K562 (cell line): Measurements from ENCODE around the gene PDZD2. TPM values are rescaled to one million over a fixed set of nuclear protein-coding genes. Genes with fewer than 3 reads are reported as not detected.

Experiments
- ATAC-seq: fragments of 200-7000 bp; cut with Tn5 transposase; 3 replicates; pipeline ENCODE4 v1.9.1; 2020; ENCODE audit warnings: moderate library complexity
- BruUV-seq: library from RNA; stranded (reverse); fragments of 400-500 nt; replicated peaks from 2 replicates; lab custom pipeline; 2021; lab: Mats Ljungman, UMichigan
- CTCF ChIA-PET: fragments of 300-600 bp; formaldehyde crosslinking; extraction: SDS; loops from one replicate; lab custom pipeline; 2021; ENCODE audit warnings: low intra/inter-chr PET ratio; lab: Yijun Ruan, JAX
- POLR2A ChIA-PET: fragments of 300-600, 350-650 bp; sonication (Branson Sonifier 250); formaldehyde crosslinking; extraction: SDS; loops from one replicate; lab custom pipeline; 2021; ENCODE audit warnings: antibody characterized with exemption, inconsistent platforms; lab: Yijun Ruan, JAX
- DNase-seq, 4 experiments: peaks; one replicate each; pipeline versions ENCODE4 v3.0.0 to v3.0.0-alpha.2; 2011 to 2018; ENCODE audit warnings: low spot score in 3 of 4, mixed read lengths in 3 of 4; ENCODE audit errors: extremely low read depth in 1 of 4
- FAIRE-seq: peaks from 2 replicates; lab custom pipeline; 2011; peaks lifted over from hg19 to GRCh38; lab: Jason Lieb, UNC
- H2AFZ ChIP-seq: 2 replicates; pipeline ENCODE4 v1.6.0; 2011; ENCODE audit warnings: low read depth, low read length, control low read depth, inconsistent platforms
- H3K27ac ChIP-seq: fragments of 200-600 bp; 3 replicates; pipeline ENCODE4 v1.8.0; 2011; ENCODE audit warnings: low read depth, mild to moderate bottlenecking, control low read depth, inconsistent platforms, low read length, moderate library complexity, mixed read lengths; ENCODE audit errors: extremely low read depth
- H3K27me3 ChIP-seq, 2 experiments: fragments of 300-600 bp in 1 of 2; 2 replicates in 1 of 2; 3 replicates in 1 of 2; pipeline versions ENCODE4 v1.6.0 to v1.8.0; 2011; ENCODE audit warnings: inconsistent platforms in 2 of 2, low read length in 2 of 2, mild to moderate bottlenecking in 1 of 2, mixed read lengths in 1 of 2, moderate library complexity in 1 of 2; ENCODE audit not compliant: control insufficient read depth in 2 of 2, insufficient read depth in 2 of 2
- H3K36me3 ChIP-seq: fragments of 300-600 bp; 3 replicates; pipeline ENCODE4 v1.8.0; 2011; ENCODE audit warnings: mild to moderate bottlenecking, low read length, inconsistent platforms; ENCODE audit not compliant: control insufficient read depth, insufficient read depth
- H3K4me1 ChIP-seq, 2 experiments: fragments of 200-600 bp in 1 of 2; replicated peaks in 1 of 2; 2 replicates in 1 of 2; 3 replicates in 1 of 2; pipeline versions ENCODE4 v1.5.1 to v1.8.0; 2011; ENCODE audit warnings: inconsistent platforms in 2 of 2, low read length in 2 of 2, mild to moderate bottlenecking in 1 of 2, mixed read lengths in 1 of 2, moderate library complexity in 1 of 2; ENCODE audit not compliant: control insufficient read depth in 2 of 2, insufficient read depth in 2 of 2
- H3K4me2 ChIP-seq: 2 replicates; pipeline ENCODE4 v1.6.1; 2011; ENCODE audit warnings: low read length, control low read depth, inconsistent platforms, mixed read lengths; ENCODE audit not compliant: insufficient read depth
- H3K4me3 ChIP-seq: fragments of 200-600 bp; sonication (generic), shearing (Covaris generic); 2 replicates; pipeline ENCODE4 v1.5.1; 2016; ENCODE audit warnings: control low read depth, inconsistent platforms
- H3K79me2 ChIP-seq: fragments of 200-600 bp; 3 replicates; pipeline ENCODE4 v1.8.0; 2011; ENCODE audit warnings: low read length, inconsistent platforms; ENCODE audit not compliant: control insufficient read depth, insufficient read depth
- H3K9ac ChIP-seq, 2 experiments: 2 replicates each; pipeline versions ENCODE4 v1.6.0 to v1.6.1; 2011; ENCODE audit warnings: low read depth in 2 of 2, low read length in 2 of 2, control low read depth in 1 of 2, inconsistent platforms in 1 of 2, mild to moderate bottlenecking in 1 of 2, mixed read lengths in 1 of 2; ENCODE audit not compliant: insufficient read depth in 1 of 2
- H3K9me1 ChIP-seq: one replicate; pipeline ENCODE4 v1.6.0; 2011; ENCODE audit warnings: inconsistent platforms, mild to moderate bottlenecking, low read length, moderate library complexity; ENCODE audit not compliant: control insufficient read depth, insufficient read depth
- H3K9me3 ChIP-seq: replicated peaks from 2 replicates; pipeline ENCODE4 v1.5.1; 2011; ENCODE audit warnings: low read depth, low read length, inconsistent platforms; ENCODE audit not compliant: control insufficient read depth, insufficient read depth
- H4K20me1 ChIP-seq: replicated peaks from 2 replicates; pipeline ENCODE4 v1.6.1; 2011; ENCODE audit warnings: low read length, inconsistent platforms, mixed read lengths; ENCODE audit not compliant: control insufficient read depth, insufficient read depth
- ATF1 ChIP-seq, 2 experiments: fragments of 450-650 bp in 1 of 2; IDR thresholded peaks; 2 replicates each; pipeline ENCODE4 v1.6.1; 2016; ENCODE audit warnings: missing compliant biosample characterization in 1 of 2, missing genetic modification characterization in 1 of 2
- CEBPG ChIP-seq, 3 experiments: fragments of 200-800 bp in 1 of 3; sonication (Bioruptor generic) in 1 of 3; sonication (generic) in 1 of 3; formaldehyde crosslinking in 1 of 3; IDR thresholded peaks in 2 of 3; conservative IDR thresholded peaks in 1 of 3; 2 replicates each; pipeline versions ENCODE4 v1.6.1 to v1.8.0; 2016 to 2022; ENCODE audit warnings: missing compliant biosample characterization in 2 of 3, missing genetic modification characterization in 2 of 3, mild to moderate bottlenecking in 1 of 3, missing genetic modification reagents in 1 of 3
- ELK3 ChIP-seq: fragments of 450-650 bp; formaldehyde crosslinking; IDR thresholded peaks from 2 replicates; pipeline ENCODE4 v1.4.0; 2020; ENCODE audit warnings: mild to moderate bottlenecking
- HNRNPH1 ChIP-seq: fragments of 200-400 bp; formaldehyde crosslinking; optimal IDR thresholded peaks from 2 replicates; pipeline ENCODE3; 2017; ENCODE audit warnings: low read depth, mild to moderate bottlenecking, low read length, moderate library complexity
- MED1 ChIP-seq: sonication (generic); formaldehyde crosslinking; IDR thresholded peaks from 2 replicates; pipeline ENCODE4 v1.8.1; 2023; ENCODE audit warnings: missing genetic modification reagents, borderline replicate concordance
- MEIS2 ChIP-seq: fragments of 450-650 bp; IDR thresholded peaks from 2 replicates; pipeline ENCODE4 v1.6.1; 2014; ENCODE audit warnings: mild to moderate bottlenecking; ENCODE audit not compliant: partially characterized antibody
- NFIC ChIP-seq: fragments of 450-650 bp; IDR thresholded peaks from 2 replicates; pipeline ENCODE4 v1.6.1; 2017; ENCODE audit warnings: mild to moderate bottlenecking, inconsistent platforms
- SP1 ChIP-seq: sonication (generic); formaldehyde crosslinking; IDR thresholded peaks from 2 replicates; pipeline ENCODE4 v1.8.1; 2022; ENCODE audit warnings: mild to moderate bottlenecking, missing genetic modification reagents
- TAL1 ChIP-seq: fragments of 450-650 bp; IDR thresholded peaks from 2 replicates; pipeline ENCODE4 v1.6.1; 2016; ENCODE audit warnings: mild to moderate bottlenecking
- TRIM28 ChIP-seq: fragments of 450-650 bp; IDR thresholded peaks from 2 replicates; pipeline ENCODE4 v1.6.1; 2017
- ZNF354B ChIP-seq: fragments of 250-450 bp; sonication (Bioruptor Pico); IDR thresholded peaks from 2 replicates; pipeline ENCODE4 v1.4.0; 2020
- ZNF699 ChIP-seq: fragments of 250-450 bp; sonication (Bioruptor Pico); IDR thresholded peaks from 2 replicates; pipeline ENCODE4 v1.8.0; 2021; ENCODE audit warnings: mild to moderate bottlenecking, moderate library complexity; ENCODE audit not compliant: insufficient replicate concordance
- ZNF76 ChIP-seq: fragments of 250-450 bp; sonication (Bioruptor Pico); IDR thresholded peaks from 2 replicates; pipeline ENCODE4 v1.4.0; 2020; ENCODE audit warnings: mild to moderate bottlenecking, moderate library complexity, borderline replicate concordance
- WGBS: fragments of 100-300 bp; shearing (Covaris generic); methylation state at CpG from one replicate; pipeline ENCODE4 v1.1.6; 2016; ENCODE audit warnings: low coverage, mixed read lengths; ENCODE audit not compliant: insufficient coverage; ENCODE audit errors: missing lambda C conversion rate; 5-methylcytosine and 5-hydroxymethylcytosine counted together
- in situ Hi-C: fragments of 300-500 bp; cut with MboI; formaldehyde crosslinking; loops from 4 replicates; pipeline ENCODE4 v1.15.0; 2018; ENCODE audit warnings: inconsistent platforms, mixed read lengths
- intact Hi-C: fragments of 100-400 bp; cut with micrococcal nuclease; formaldehyde crosslinking; loops from 2 replicates; pipeline ENCODE4 v1.14.2; 2022
- polyA plus RNA-seq, 8 experiments: library from polyadenylated mRNA; depleted of rRNA in 4 of 8; stranded (reverse) in 5 of 8; unstranded in 3 of 8; fragments of >200 nt; fragmentation: Nextera tagmentation in 2 of 8; fragmentation: Illumina TruSeq in 1 of 8; extraction: Ambion mirVana in 2 of 8; extraction: Trizol in 1 of 8; gene quantifications; 2 replicates each; pipeline versions ENCODE4 v1.2.1 to v1.2.3, GENCODE V29; 2011 to 2014; ENCODE audit warnings: inconsistent platforms in 1 of 8, missing spikeins in 1 of 8
- total RNA-seq, 7 experiments: library from RNA; depleted of rRNA in 6 of 7; stranded (reverse); fragments of >200 nt in 6 of 7; fragmentation: Illumina TruSeq in 2 of 7; extraction: Trizol in 2 of 7; gene quantifications; 2 replicates each; pipeline versions ENCODE4 v1.2.1 to v1.2.3, GENCODE V29; 2011 to 2021; ENCODE audit warnings: low replicate concordance in 1 of 7

PDZD2 gene
- total and polyA plus RNA-seq, 9 of the 15 experiments (the other 6 are each of a cell fraction or from before 2014, with no cell fraction given) = 0.02 to 0.08 (median 0.04) TPM; not detected in 6

GRCh38 chr5:31645420-31646081 lies 6.6 kb downstream of the PDZD2 start:
- Histone ChIP-seq H3K9ac (no peak overlapping the region), H3K4me1 (no peaks in the 10 kb centered on the region), H3K27ac (no peak overlapping the region), H3K4me3 (no peak overlapping the region), H3K27me3 (peaks cover 17 to 59% of the 10 kb centered on the region in 2 experiments), H2AFZ (no peak overlapping the region), H3K79me2 (no peaks in the 10 kb centered on the region), H3K9me3 (no peaks in the 10 kb centered on the region), H3K36me3 (no peaks in the 10 kb centered on the region), H3K4me2 (no peak overlapping the region), H4K20me1 (no peaks in the 10 kb centered on the region), H3K9me1 (no peaks in the 10 kb centered on the region)
- ATAC-seq = no peak
- ChIA-PET POLR2A (interaction anchor here (0.6 kb wide), 1 partner anchor 8 kb away, joined by 3 read pairs; no protein-coding TSS in a partner anchor), CTCF (no interaction called here)
- TF ChIP-seq MED1 (no peak), CEBPG (CRISPR knock-in tag; IDR thresholded peaks at IDR 0.05) (no peak), CEBPG (tag; conservative IDR thresholded peaks at IDR 0.05 in 1 of 2, IDR thresholded peaks at IDR 0.05 in 1 of 2) (no peak), HNRNPH1 (no peak), ATF1 (CRISPR knock-in tag; IDR thresholded peaks at IDR 0.05) (no peak), ATF1 (tag; IDR thresholded peaks at IDR 0.05) (no peak), NFIC (no peak), TRIM28 (no peak), ELK3 (no peak), ZNF76 (no peak), TAL1 (no peak), MEIS2 (no peak), SP1 (no peak), ZNF699 (CRISPR knock-in tag) (no peak), ZNF354B (CRISPR knock-in tag) (no peak)
- in situ Hi-C loops (no loop called here), intact Hi-C loops (no loop called here)
- no peak for DNase-seq
- no peak for FAIRE-seq
- BruUV-seq = no TSS peak
- 0% methylated on average over 10 of the region's 11 CpGs for WGBS
